HepG2 (cell line): ENCODE results near the gene CCT8. TPM values are rescaled to one million over a fixed set of nuclear protein-coding genes. Genes with fewer than 3 reads are reported as not detected.

Source experiments
- CENPX ChIP-seq: sonication (generic); formaldehyde crosslinking; IDR thresholded peaks from 2 replicates; pipeline ENCODE4 v1.9.0; 2021; ENCODE audit warnings: mild to moderate bottlenecking, missing genetic modification reagents, moderate library complexity
- FOXK2 ChIP-seq: fragments of 450-650 bp; IDR thresholded peaks from 2 replicates; pipeline ENCODE4 v1.6.1; 2016
- GTF2F1 ChIP-seq: fragments of 150-350 bp; IDR thresholded peaks from 2 replicates; pipeline ENCODE4 v1.6.1; 2014; ENCODE audit warnings: low read length
- HNF4A ChIP-seq: sonication (generic); formaldehyde crosslinking; IDR thresholded peaks from 2 replicates; pipeline ENCODE4 v1.4.0; 2020; ENCODE audit warnings: missing genetic modification reagents
- HOXA5 ChIP-seq: sonication (generic); formaldehyde crosslinking; IDR thresholded peaks from 2 replicates; pipeline ENCODE4 v1.4.0; 2020; ENCODE audit warnings: missing genetic modification reagents
- KAT2B ChIP-seq: fragments of 150-350 bp; IDR thresholded peaks from 2 replicates; pipeline ENCODE4 v1.6.1; 2014; ENCODE audit warnings: low read depth, low read length, borderline replicate concordance
- NR2F1 ChIP-seq, 2 experiments: fragments of 450-650 bp in 1 of 2; formaldehyde crosslinking in 1 of 2; IDR thresholded peaks; 2 replicates each; pipeline versions ENCODE4 v1.5.0 to v1.6.1; 2016 to 2020; ENCODE audit warnings: mild to moderate bottlenecking in 1 of 2, missing compliant biosample characterization in 1 of 2, missing genetic modification reagents in 1 of 2, moderate library complexity in 1 of 2
- ONECUT2 ChIP-seq: sonication (generic); formaldehyde crosslinking; IDR thresholded peaks from 2 replicates; pipeline ENCODE4 v1.4.0; 2020; ENCODE audit warnings: missing genetic modification reagents
- RCOR2 ChIP-seq: IDR thresholded peaks from 2 replicates; pipeline ENCODE4 v1.6.1; 2016; ENCODE audit warnings: missing biosample characterization, missing genetic modification reagents
- SMARCE1 ChIP-seq: fragments of 450-650 bp; IDR thresholded peaks from 2 replicates; pipeline ENCODE4 v1.6.1; 2017; ENCODE audit warnings: borderline replicate concordance
- SNAPC2 ChIP-seq: sonication (generic); formaldehyde crosslinking; IDR thresholded peaks from 2 replicates; pipeline ENCODE4 v1.8.1; 2022; ENCODE audit warnings: mild to moderate bottlenecking, missing genetic modification reagents
- SP5 ChIP-seq: IDR thresholded peaks from 2 replicates; pipeline ENCODE4 v1.6.1; 2016; ENCODE audit warnings: low read depth, borderline replicate concordance
- TAF1 ChIP-seq: sonication (generic); formaldehyde crosslinking; IDR thresholded peaks from 2 replicates; pipeline ENCODE4 v1.4.0; 2020; ENCODE audit warnings: missing genetic modification reagents
- TBL1XR1 ChIP-seq: fragments of 150-350 bp; IDR thresholded peaks from 2 replicates; pipeline ENCODE4 v1.6.1; 2014; ENCODE audit warnings: borderline replicate concordance, low read length; ENCODE audit not compliant: partially characterized antibody
- THAP11 ChIP-seq: IDR thresholded peaks from 2 replicates; pipeline ENCODE4 v1.6.1; 2016; ENCODE audit warnings: missing biosample characterization, missing genetic modification reagents
- ZBTB7B ChIP-seq: sonication (generic); formaldehyde crosslinking; IDR thresholded peaks from 2 replicates; pipeline ENCODE4 v1.4.0; 2020; ENCODE audit warnings: missing genetic modification reagents
- ZEB1 ChIP-seq: IDR thresholded peaks from 2 replicates; pipeline ENCODE4 v1.6.1; 2012; ENCODE audit warnings: mild to moderate bottlenecking, low read depth, inconsistent platforms; ENCODE audit not compliant: insufficient replicate concordance
- ZFP1 ChIP-seq: IDR thresholded peaks from 2 replicates; pipeline ENCODE4 v1.6.1; 2016
- ZNF143 ChIP-seq: sonication (generic); formaldehyde crosslinking; IDR thresholded peaks from 2 replicates; pipeline ENCODE4 v1.4.0; 2020; ENCODE audit warnings: missing genetic modification reagents
- ZNF317 ChIP-seq: sonication (generic); formaldehyde crosslinking; IDR thresholded peaks from 2 replicates; pipeline ENCODE4 v1.5.0; 2020; ENCODE audit warnings: mild to moderate bottlenecking, missing genetic modification reagents
- ZNF441 ChIP-seq: sonication (generic); formaldehyde crosslinking; IDR thresholded peaks from 2 replicates; pipeline ENCODE4 v1.7.0; 2021; ENCODE audit warnings: missing genetic modification reagents, borderline replicate concordance
- ZNF746 ChIP-seq: sonication (generic); formaldehyde crosslinking; IDR thresholded peaks from 2 replicates; pipeline ENCODE4 v1.8.0; 2022; ENCODE audit warnings: mild to moderate bottlenecking, missing genetic modification reagents
- ZNF75D ChIP-seq: sonication (generic); formaldehyde crosslinking; IDR thresholded peaks from 2 replicates; pipeline ENCODE4 v1.8.1; 2023; ENCODE audit warnings: missing genetic modification reagents, mild to moderate bottlenecking, borderline replicate concordance
- polyA plus RNA-seq, 8 experiments: library from polyadenylated mRNA; depleted of rRNA in 3 of 8; stranded (reverse) in 7 of 8; unstranded in 1 of 8; fragments of >200 nt; fragmentation: Illumina TruSeq in 4 of 8; extraction: Trizol in 4 of 8; gene quantifications; 2 replicates each; pipeline versions ENCODE4 v1.2.1 to v1.2.3, GENCODE V29; 2011 to 2016; ENCODE audit warnings: low read depth in 4 of 8, missing spikeins in 1 of 8, mixed read lengths in 1 of 8; ENCODE audit not compliant: insufficient read depth in 1 of 8
- total RNA-seq, 5 experiments: library from RNA; depleted of rRNA; stranded (reverse); fragments of >200 nt; fragmentation: Illumina TruSeq; extraction: Trizol; gene quantifications; 2 replicates each; pipeline ENCODE4 v1.2.3, GENCODE V29; 2016; ENCODE audit warnings: low read depth in 1 of 5
- TF ChIP-seq, protein P1 (sequence below): sonication (generic); formaldehyde crosslinking; IDR thresholded peaks from 2 replicates; pipeline ENCODE4 v1.8.0; 2022; ENCODE audit warnings: missing genetic modification reagents, mild to moderate bottlenecking, borderline replicate concordance
- TF ChIP-seq, protein P2 (sequence below): sonication (generic); formaldehyde crosslinking; IDR thresholded peaks from 2 replicates; pipeline ENCODE4 v1.5.0; 2020; ENCODE audit warnings: missing genetic modification reagents
- TF ChIP-seq, protein P3 (sequence below): IDR thresholded peaks from 2 replicates; pipeline ENCODE4 v1.6.1; 2016; ENCODE audit warnings: low read depth, control low read depth
- TF ChIP-seq, protein P4 (sequence below): sonication (generic); formaldehyde crosslinking; IDR thresholded peaks from 2 replicates; pipeline ENCODE4 v1.5.1; 2020; ENCODE audit warnings: missing genetic modification reagents, mild to moderate bottlenecking, borderline replicate concordance

The CCT8 gene
- total and polyA plus RNA-seq, 2 of the 13 experiments (the other 11 are each of a cell fraction or from before 2014, with no cell fraction given) = 127 to 325 TPM

DNA sequence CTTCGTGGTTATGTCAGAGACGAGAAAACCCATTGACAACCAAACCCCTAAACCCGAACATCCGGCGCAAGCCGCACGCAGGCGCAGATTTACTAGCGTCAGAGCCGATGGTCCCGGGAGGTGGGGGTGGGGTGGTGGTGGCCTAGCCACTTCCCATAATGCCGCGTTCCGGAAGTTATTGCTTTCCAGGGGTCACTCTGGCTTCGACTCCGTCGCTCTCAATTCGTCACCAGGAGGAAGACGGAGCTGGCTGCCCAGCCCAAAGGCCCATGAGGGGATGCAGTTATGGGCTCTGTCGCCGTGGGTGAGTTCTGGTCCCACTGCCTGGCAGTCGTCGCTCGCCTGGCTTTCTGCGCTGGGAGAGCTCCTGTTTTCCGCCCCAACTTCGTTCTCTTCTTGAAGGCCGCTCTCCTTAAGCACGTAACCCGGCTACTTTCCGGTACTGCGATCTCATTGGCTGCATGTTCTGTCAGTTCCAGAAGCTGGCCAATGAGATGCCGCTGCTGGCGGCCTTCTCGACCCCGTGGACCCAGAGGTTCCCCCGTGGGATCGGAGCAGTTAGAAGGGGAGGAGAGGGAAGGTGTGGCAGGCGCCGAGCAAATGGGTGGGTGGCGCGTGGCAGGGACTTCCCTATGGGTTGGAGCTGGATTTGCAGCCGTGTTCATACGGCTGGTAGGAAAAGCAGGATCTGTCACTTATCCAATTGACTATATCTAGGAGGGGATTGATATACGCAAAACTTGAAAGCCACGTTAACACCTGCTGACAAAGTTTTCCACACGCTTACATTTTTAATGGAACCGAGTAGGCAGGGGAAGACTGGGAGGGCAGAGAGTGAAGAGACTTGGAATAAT, 48.7 kb downstream of the CCT8 start, which contains the start of gene USP16 (continued):
- TF ChIP-seq, protein P1, sequence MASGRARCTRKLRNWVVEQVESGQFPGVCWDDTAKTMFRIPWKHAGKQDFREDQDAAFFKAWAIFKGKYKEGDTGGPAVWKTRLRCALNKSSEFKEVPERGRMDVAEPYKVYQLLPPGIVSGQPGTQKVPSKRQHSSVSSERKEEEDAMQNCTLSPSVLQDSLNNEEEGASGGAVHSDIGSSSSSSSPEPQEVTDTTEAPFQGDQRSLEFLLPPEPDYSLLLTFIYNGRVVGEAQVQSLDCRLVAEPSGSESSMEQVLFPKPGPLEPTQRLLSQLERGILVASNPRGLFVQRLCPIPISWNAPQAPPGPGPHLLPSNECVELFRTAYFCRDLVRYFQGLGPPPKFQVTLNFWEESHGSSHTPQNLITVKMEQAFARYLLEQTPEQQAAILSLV = peak; percentile 61; the same call in 1 of the 2 replicates
- TF ChIP-seq ZNF317 (CRISPR knock-in tag) (no peak), SNAPC2 (CRISPR knock-in tag) (peak; percentile 68; the same call in 1 of the 2 replicates), TAF1 (CRISPR knock-in tag) (peak; percentile 65), SP5 (CRISPR knock-in tag) (no peak; the same call in 1 of the 2 replicates), HNF4A (CRISPR knock-in tag) (peak; percentile 63; the same call in 1 of the 2 replicates), CENPX (CRISPR knock-in tag) (no peak), ZBTB7B (CRISPR knock-in tag) (no peak), HOXA5 (CRISPR knock-in tag) (no peak; the same call in 1 of the 2 replicates), ZNF143 (CRISPR knock-in tag) (peak; percentile 91), ZEB1 (no peak), ZNF441 (CRISPR knock-in tag) (no peak), FOXK2 (no peak), RCOR2 (CRISPR knock-in tag) (no peak), ZFP1 (CRISPR knock-in tag) (no peak), ZNF746 (CRISPR knock-in tag) (0 out of 2 replicates have a peak, but pooled peaks have one; percentile 26), TBL1XR1 (peak; percentile 39), ONECUT2 (CRISPR knock-in tag) (no peak), GTF2F1 (no peak), SMARCE1 (no peak), NR2F1 (CRISPR knock-in tag; IDR thresholded peaks at IDR 0.05) (peak in 1 of 2 experiments; percentile 23; a peak in 2 of 4 replicates), THAP11 (CRISPR knock-in tag) (peak; percentile 93), KAT2B (no peak), ZNF75D (no peak)
- TF ChIP-seq, protein P2, sequence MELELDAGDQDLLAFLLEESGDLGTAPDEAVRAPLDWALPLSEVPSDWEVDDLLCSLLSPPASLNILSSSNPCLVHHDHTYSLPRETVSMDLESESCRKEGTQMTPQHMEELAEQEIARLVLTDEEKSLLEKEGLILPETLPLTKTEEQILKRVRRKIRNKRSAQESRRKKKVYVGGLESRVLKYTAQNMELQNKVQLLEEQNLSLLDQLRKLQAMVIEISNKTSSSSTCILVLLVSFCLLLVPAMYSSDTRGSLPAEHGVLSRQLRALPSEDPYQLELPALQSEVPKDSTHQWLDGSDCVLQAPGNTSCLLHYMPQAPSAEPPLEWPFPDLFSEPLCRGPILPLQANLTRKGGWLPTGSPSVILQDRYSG (CRISPR knock-in tag) = 0 out of 2 replicates have a peak, but pooled peaks have one; percentile 33
- TF ChIP-seq, protein P3, sequence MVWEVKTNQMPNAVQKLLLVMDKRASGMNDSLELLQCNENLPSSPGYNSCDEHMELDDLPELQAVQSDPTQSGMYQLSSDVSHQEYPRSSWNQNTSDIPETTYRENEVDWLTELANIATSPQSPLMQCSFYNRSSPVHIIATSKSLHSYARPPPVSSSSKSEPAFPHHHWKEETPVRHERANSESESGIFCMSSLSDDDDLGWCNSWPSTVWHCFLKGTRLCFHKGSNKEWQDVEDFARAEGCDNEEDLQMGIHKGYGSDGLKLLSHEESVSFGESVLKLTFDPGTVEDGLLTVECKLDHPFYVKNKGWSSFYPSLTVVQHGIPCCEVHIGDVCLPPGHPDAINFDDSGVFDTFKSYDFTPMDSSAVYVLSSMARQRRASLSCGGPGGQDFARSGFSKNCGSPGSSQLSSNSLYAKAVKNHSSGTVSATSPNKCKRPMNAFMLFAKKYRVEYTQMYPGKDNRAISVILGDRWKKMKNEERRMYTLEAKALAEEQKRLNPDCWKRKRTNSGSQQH (CRISPR knock-in tag) = 0 out of 2 replicates have a peak, but pooled peaks have one; percentile 28
- TF ChIP-seq, protein P4, sequence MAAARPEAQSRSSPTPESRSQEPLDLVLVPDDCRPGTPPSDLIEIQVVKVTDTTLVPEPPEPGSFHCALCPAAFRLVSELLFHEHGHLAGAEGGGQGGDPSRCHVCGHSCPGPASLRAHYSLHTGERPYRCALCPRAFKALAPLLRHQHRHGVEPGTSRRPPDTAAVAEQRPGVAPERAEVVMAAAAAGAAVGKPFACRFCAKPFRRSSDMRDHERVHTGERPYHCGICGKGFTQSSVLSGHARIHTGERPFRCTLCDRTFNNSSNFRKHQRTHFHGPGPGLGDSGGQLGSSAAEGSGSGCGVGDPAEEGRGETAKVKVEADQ = no peak
